ENCODE results near the gene NUDT5. TPM values are rescaled to one million over a fixed set of nuclear protein-coding genes. Genes with fewer than 3 reads are reported as not detected.
"Not testable (repeated sequence)": the region's sequence is repeated elsewhere in the genome, so short reads cannot be mapped to it uniquely, and the experiment has no call there.

Gene NUDT5
- total RNA-seq, 4 donors from 2014 or later = 24.0 to 51.1 (median 45.8) TPM

DNA sequence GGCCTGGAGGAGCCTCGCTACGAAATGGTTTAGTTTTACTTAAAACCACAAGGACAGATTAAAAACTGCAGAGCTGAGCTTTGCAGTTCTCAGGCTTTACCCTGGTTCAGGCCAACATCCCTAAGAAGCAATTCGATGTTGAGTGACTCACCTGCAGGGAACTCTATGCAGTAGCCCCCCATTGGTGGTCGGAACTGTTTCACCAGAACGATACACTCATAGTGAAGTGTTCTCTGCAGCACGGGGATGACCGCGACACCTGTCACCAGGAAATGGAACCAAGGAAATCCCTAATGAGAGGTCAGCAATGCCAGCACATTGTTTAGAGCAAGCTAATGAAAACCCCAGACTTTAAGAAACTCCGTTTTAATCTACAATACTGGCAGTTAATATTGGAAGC lies 18.0 kb downstream of the NUDT5 start:
- H3K4me3 ChIP-seq = no peak overlapping the region
- H3K36me3 ChIP-seq = peaks cover 0 to 69% (median 0%) of the 10 kb centered on the region in 3 donors
- TF ChIP-seq, protein P1, sequence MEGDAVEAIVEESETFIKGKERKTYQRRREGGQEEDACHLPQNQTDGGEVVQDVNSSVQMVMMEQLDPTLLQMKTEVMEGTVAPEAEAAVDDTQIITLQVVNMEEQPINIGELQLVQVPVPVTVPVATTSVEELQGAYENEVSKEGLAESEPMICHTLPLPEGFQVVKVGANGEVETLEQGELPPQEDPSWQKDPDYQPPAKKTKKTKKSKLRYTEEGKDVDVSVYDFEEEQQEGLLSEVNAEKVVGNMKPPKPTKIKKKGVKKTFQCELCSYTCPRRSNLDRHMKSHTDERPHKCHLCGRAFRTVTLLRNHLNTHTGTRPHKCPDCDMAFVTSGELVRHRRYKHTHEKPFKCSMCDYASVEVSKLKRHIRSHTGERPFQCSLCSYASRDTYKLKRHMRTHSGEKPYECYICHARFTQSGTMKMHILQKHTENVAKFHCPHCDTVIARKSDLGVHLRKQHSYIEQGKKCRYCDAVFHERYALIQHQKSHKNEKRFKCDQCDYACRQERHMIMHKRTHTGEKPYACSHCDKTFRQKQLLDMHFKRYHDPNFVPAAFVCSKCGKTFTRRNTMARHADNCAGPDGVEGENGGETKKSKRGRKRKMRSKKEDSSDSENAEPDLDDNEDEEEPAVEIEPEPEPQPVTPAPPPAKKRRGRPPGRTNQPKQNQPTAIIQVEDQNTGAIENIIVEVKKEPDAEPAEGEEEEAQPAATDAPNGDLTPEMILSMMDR (IDR thresholded peaks at IDR 0.05) = no peak
- no peak for TF ChIP-seq POLR2A (IDR thresholded peaks at IDR 0.05)
- no peak overlapping the region for H3K27ac ChIP-seq
- H3K27me3 ChIP-seq = no peaks in the 10 kb centered on the region
- DNase-seq = no peak
- H3K9me3 ChIP-seq = no peaks in the 10 kb centered on the region
- H3K4me1 ChIP-seq = peaks cover 0 to 6% (median 0%) of the 10 kb centered on the region in 4 donors

DNA sequence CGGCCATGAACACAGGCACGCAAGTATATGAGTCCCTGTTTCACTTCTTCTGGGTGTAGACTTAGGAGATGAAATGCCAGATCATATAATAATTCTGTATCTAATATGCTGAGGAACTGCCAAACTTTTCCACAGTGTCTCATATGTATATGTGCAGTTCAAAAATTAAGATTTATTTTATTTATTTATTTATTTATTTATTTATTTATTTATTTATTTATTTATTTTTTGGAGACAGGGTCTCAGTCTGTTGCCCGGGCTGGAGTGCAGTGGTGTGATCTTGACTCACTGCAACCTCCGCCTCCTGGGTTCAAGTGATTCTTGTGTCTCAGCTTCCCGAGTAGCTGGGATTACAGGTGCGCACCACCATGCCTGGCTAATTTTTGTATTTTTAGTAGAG lies 24.2 kb downstream of the NUDT5 start:
- not testable (repeated sequence) for H3K4me1 ChIP-seq, H3K27ac ChIP-seq, DNase-seq, H3K4me3 ChIP-seq, H3K27me3 ChIP-seq, H3K9me3 ChIP-seq
- H3K36me3 ChIP-seq = peaks cover 0 to 97% (median 0%) of the 10 kb centered on the region in 3 donors

DNA sequence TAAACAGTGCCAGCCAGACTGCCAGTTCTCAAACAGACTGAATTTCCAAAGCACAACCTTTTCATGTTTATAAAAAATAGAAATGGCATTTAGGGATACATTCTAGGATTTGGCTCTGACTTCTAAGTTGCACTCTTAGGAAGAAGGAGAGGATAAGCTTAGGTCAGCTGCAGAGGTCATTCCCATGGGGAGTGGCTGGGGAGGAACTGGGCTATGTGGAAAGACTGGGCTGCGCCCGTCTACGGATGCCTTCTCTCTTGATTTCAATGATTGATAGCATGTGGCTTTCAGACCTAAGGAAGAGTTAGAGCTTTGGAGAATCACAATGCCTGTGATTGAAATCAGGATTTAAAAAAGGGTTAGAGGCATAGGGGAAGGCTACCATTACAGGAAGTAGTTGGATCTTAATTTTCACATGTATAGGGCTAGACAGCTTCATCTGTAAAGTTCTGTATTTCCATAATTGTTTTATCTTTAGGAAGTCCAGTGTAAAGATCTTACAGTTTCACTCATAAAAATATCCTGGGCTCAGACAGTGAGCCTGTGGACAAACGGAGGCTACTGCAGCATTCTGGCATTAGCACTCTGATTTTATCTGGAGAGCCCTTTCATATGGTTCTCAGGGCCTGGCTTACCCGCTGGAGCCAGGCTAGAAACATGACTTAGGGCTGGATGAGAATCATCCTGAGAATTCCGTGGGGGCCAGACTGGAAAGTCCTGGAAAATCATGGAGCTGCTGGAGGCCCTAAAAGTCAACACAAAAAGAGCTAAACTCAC lies 29.5 kb downstream of the NUDT5 start:
- Histone ChIP-seq H3K27ac (no peak overlapping the region), H3K27me3 (no peaks in the 10 kb centered on the region), H3K4me1 (no peaks in the 10 kb centered on the region), H3K4me3 (no peak overlapping the region), H3K36me3 (peaks cover 0 to 79% (median 0%) of the 10 kb centered on the region in 3 donors), H3K9me3 (no peaks in the 10 kb centered on the region)
- no peak for DNase-seq
- TF ChIP-seq, protein P1 (IDR thresholded peaks at IDR 0.05) = no peak
- no peak for TF ChIP-seq POLR2A (IDR thresholded peaks at IDR 0.05)

DNA sequence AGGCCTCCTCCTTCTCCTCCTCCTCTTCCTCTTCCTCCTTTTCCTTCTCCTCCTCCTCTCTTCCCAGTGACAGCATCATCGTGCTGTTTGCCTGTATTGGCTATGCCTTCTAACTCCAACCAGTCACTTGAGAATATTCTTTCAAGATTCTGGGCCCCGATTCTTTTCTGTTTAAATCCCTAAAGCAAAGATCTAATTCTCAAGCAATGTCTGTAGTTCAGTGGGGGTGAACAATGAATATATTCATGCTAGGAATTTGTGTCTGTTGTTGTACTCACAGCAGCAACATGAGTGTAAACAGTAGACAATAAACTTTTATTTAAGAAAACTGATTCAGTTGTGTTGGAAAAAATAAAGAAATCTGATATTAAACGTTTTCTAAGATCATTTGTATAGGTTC lies 30.7 kb downstream of the NUDT5 start:
- TF ChIP-seq, protein P1 (IDR thresholded peaks at IDR 0.05) = no peak
- no peak for TF ChIP-seq POLR2A (IDR thresholded peaks at IDR 0.05)
- Histone ChIP-seq H3K4me3 (no peak overlapping the region), H3K27me3 (no peaks in the 10 kb centered on the region), H3K27ac (no peak overlapping the region), H3K36me3 (peaks cover 0 to 73% (median 0%) of the 10 kb centered on the region in 3 donors), H3K9me3 (no peaks in the 10 kb centered on the region), H3K4me1 (no peaks in the 10 kb centered on the region)
- no peak for DNase-seq

DNA sequence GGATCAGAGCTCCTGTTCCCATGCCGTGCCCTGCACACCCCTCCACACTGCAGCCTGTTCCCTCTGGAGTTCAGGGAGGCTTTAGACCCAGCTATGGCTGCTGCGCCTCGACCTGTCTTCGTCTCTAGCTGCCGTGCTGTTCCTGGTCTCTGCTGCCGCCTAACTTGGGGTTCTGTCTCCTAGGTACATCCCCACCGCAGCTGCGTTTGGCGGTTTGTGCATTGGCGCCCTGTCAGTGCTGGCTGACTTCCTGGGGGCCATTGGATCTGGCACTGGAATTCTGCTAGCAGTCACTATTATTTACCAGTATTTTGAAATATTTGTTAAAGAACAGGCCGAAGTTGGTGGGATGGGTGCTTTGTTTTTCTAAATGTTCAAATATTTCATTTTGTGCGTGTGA lies 31.6 kb downstream of the NUDT5 start:
- no peak overlapping the region for H3K27ac ChIP-seq
- no peak for TF ChIP-seq POLR2A (IDR thresholded peaks at IDR 0.05)
- TF ChIP-seq, protein P1 (IDR thresholded peaks at IDR 0.05) = no peak
- H3K4me1 ChIP-seq = no peaks in the 10 kb centered on the region
- peaks cover 0 to 67% (median 0%) of the 10 kb centered on the region in 3 donors for H3K36me3 ChIP-seq
- H3K27me3 ChIP-seq = no peaks in the 10 kb centered on the region
- H3K9me3 ChIP-seq = no peaks in the 10 kb centered on the region
- no peak overlapping the region for H3K4me3 ChIP-seq
- DNase-seq = no peak

DNA sequence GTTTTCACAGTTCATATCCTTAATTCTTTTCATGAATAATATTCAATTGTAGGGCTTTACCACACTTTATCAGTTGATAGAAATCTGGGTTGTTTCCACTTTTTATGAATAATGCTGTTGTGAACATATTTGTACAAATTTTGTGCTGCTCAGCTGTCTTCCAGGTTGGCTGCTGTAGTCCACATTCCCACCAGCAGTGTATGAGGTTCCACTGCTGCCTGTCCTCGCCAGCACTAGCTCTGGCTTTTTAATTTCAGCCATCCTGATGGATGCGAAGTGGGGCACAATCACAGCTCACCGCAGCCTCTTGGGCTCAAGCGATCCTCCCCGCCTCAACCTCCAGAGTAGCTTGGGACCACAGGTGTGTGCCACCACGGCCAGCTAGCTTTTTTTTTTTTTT lies 32.8 kb downstream of the NUDT5 start:
- no peak for DNase-seq
- Histone ChIP-seq H3K9me3 (no peaks in the 10 kb centered on the region), H3K4me3 (no peak overlapping the region), H3K27ac (no peak overlapping the region), H3K4me1 (no peaks in the 10 kb centered on the region), H3K27me3 (no peaks in the 10 kb centered on the region), H3K36me3 (peaks cover 0 to 67% (median 0%) of the 10 kb centered on the region in 3 donors)
- TF ChIP-seq POLR2A (IDR thresholded peaks at IDR 0.05) = no peak
- TF ChIP-seq, protein P1 (IDR thresholded peaks at IDR 0.05) = no peak

Measured in Peyer's patch (tissue), 4 donors.